ENCODE data around the gene IDS. TPM values are rescaled to one million over a fixed set of nuclear protein-coding genes. Genes with fewer than 3 reads are reported as not detected.
A peak's percentile ranks its signal among the peaks of the same experiment; 100 is the strongest.
"Not testable (repeated sequence)": the region's sequence is repeated elsewhere in the genome, so short reads cannot be mapped to it uniquely, and the experiment has no call there.

The IDS gene
- total and polyA plus RNA-seq, 2 donors: 10.3 to 33.5 TPM

GRCh38 chrX:149533999-149534398, 28.9 kb upstream of the IDS start:
- H3K27me3 ChIP-seq (ENCODE audit: control insufficient read depth in 2 of 2, insufficient read depth in 1 of 2, low read length in 1 of 2); H3K27ac ChIP-seq (ENCODE audit: low read depth in 1 of 2, low read length in 1 of 2); H3K4me1 ChIP-seq (ENCODE audit: control insufficient read depth in 2 of 2, insufficient read depth in 2 of 2, low read length in 2 of 2); H3K36me3 ChIP-seq (ENCODE audit: control insufficient read depth in 2 of 2, insufficient read depth in 2 of 2, low read length in 1 of 2); DNase-seq (ENCODE audit: low read depth in 6 of 9, low spot score in 9 of 9); H3K9me3 ChIP-seq (ENCODE audit: control insufficient read depth in 2 of 2, insufficient read depth in 1 of 2, low read length in 1 of 2); H3K4me3 ChIP-seq (ENCODE audit: low read length in 2 of 2): not testable (repeated sequence)
- WGBS: over 99% methylated on average over 9 of the region's 11 CpGs

DNA sequence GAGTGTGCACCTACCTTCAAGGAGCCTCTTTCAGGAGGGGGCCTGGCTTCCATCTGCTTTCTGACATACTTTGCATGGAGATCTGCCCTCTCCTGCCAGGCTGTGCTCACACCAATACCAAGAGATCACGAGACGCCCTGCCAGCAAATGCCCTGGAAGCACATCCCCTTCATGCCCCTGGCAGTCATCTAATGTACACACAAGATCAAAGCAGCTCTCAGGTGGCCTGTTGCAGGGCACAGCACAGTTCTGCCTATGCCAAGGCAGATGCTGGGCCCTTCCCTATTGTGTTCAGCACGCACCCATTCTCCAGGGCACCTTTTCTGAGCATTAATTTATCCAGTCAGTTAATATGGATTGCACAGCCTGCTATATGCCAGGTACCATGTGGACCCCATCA, 27.8 kb upstream of the IDS start:
- no CpG with 5 or more reads among the region's 3 CpGs for WGBS
- H3K27me3 ChIP-seq (ENCODE audit: control insufficient read depth in 2 of 2, insufficient read depth in 1 of 2, low read length in 1 of 2); H3K27ac ChIP-seq (ENCODE audit: low read depth in 1 of 2, low read length in 1 of 2); H3K4me1 ChIP-seq (ENCODE audit: control insufficient read depth in 2 of 2, insufficient read depth in 2 of 2, low read length in 2 of 2); H3K4me3 ChIP-seq (ENCODE audit: low read length in 2 of 2); H3K36me3 ChIP-seq (ENCODE audit: control insufficient read depth in 2 of 2, insufficient read depth in 2 of 2, low read length in 1 of 2); DNase-seq (ENCODE audit: low read depth in 6 of 9, low spot score in 9 of 9); H3K9me3 ChIP-seq (ENCODE audit: control insufficient read depth in 2 of 2, insufficient read depth in 1 of 2, low read length in 1 of 2): not testable (repeated sequence)

DNA sequence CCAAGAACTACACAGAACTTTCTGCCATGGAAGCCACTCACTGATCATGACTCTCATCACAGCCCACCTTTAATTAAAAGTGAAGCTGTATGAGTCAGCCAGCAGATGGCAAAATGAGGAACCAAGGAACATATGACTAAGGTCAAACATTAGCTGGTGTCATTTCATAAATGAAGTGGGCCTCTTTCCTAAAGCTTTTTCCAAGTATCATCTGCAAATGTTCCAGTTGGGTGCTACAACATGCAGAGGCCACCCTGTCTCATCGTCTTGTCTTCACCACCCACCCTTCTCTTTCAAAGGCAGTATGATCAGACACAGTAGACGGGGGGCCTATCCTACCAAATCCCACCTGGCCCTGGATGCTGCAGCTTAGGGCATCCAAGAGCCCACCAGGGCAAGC, 26.5 kb upstream of the IDS start:
- H3K4me1 ChIP-seq (ENCODE audit: control insufficient read depth in 2 of 2, insufficient read depth in 2 of 2, low read length in 2 of 2): no peaks in the 10 kb centered on the region
- no peaks in the 10 kb centered on the region for H3K9me3 ChIP-seq (ENCODE audit: control insufficient read depth in 2 of 2, insufficient read depth in 1 of 2, low read length in 1 of 2)
- H3K27ac ChIP-seq (ENCODE audit: low read depth in 1 of 2, low read length in 1 of 2): no peak overlapping the region
- peaks cover 6 to 7% of the 10 kb centered on the region in 2 donors for H3K36me3 ChIP-seq (ENCODE audit: control insufficient read depth in 2 of 2, insufficient read depth in 2 of 2, low read length in 1 of 2)
- no peak for DNase-seq (ENCODE audit: low read depth in 6 of 9, low spot score in 9 of 9)
- WGBS: 81% methylated on average over 2 of the region's 2 CpGs
- no peaks in the 10 kb centered on the region for H3K27me3 ChIP-seq (ENCODE audit: control insufficient read depth in 2 of 2, insufficient read depth in 1 of 2, low read length in 1 of 2)
- H3K4me3 ChIP-seq (ENCODE audit: low read length in 2 of 2): no peak overlapping the region

DNA sequence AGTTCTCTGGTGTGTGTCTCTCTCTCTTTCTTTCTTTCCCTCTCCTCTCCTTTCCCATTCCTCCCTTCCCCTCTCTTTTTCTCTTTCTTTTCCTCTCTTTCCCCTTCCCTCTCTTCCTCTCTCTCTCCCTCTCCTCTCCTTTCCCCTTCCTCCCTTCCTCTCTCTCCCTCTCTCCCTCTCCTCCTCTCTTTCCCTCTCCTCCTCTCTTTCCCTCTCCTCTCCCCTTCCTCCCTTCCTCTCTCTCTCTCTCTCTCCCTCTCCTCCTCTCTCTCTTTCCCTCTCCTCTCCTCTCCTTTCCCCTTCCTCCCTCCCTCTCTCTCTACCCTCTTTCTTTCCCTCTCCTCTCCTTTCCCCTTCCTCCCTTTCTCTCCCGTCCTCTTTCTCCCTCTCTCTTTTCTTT, 23.3 kb upstream of the IDS start:
- Histone ChIP-seq H3K4me3 (ENCODE audit: low read length in 2 of 2) (no peak overlapping the region), H3K4me1 (ENCODE audit: control insufficient read depth in 2 of 2, insufficient read depth in 2 of 2, low read length in 2 of 2) (peaks cover 0 to 10% of the 10 kb centered on the region in 2 donors), H3K36me3 (ENCODE audit: control insufficient read depth in 2 of 2, insufficient read depth in 2 of 2, low read length in 1 of 2) (peaks cover 0 to 4% of the 10 kb centered on the region in 2 donors), H3K27me3 (ENCODE audit: control insufficient read depth in 2 of 2, insufficient read depth in 1 of 2, low read length in 1 of 2) (no peaks in the 10 kb centered on the region), H3K9me3 (ENCODE audit: control insufficient read depth in 2 of 2, insufficient read depth in 1 of 2, low read length in 1 of 2) (no peaks in the 10 kb centered on the region), H3K27ac (ENCODE audit: low read depth in 1 of 2, low read length in 1 of 2) (no peak overlapping the region)
- DNase-seq (ENCODE audit: low read depth in 6 of 9, low spot score in 9 of 9): no peak
- WGBS: 94% methylated on average over 1 of the region's 1 CpG

DNA sequence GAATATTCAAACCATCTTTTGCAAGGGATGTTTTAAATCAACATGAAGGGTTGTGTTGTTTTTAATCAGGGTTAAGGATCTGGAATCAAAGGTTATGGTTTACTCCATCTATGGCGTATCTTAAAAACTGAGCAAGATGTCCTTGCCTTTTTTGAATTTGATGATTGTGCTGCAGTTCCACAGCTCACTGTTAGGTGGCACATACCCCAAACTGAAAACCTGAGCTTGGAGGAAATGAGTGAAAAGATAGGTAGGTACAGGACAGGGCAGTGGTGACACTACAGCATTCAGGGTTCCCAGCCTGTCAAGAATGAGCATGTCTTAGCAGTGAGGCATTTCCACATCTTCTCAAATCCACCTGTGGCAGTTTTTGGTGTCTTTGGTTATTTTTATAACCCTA, 22.6 kb upstream of the IDS start:
- Histone ChIP-seq H3K36me3 (ENCODE audit: control insufficient read depth in 2 of 2, insufficient read depth in 2 of 2, low read length in 1 of 2) (peaks cover 0 to 4% of the 10 kb centered on the region in 2 donors), H3K27me3 (ENCODE audit: control insufficient read depth in 2 of 2, insufficient read depth in 1 of 2, low read length in 1 of 2) (no peaks in the 10 kb centered on the region), H3K4me3 (ENCODE audit: low read length in 2 of 2) (no peak overlapping the region), H3K4me1 (ENCODE audit: control insufficient read depth in 2 of 2, insufficient read depth in 2 of 2, low read length in 2 of 2) (peaks cover 0 to 10% of the 10 kb centered on the region in 2 donors), H3K27ac (ENCODE audit: low read depth in 1 of 2, low read length in 1 of 2) (no peak overlapping the region), H3K9me3 (ENCODE audit: control insufficient read depth in 2 of 2, insufficient read depth in 1 of 2, low read length in 1 of 2) (no peaks in the 10 kb centered on the region)
- DNase-seq (ENCODE audit: low read depth in 6 of 9, low spot score in 9 of 9): peak in 1 of 9 donors; percentile 58
- WGBS: 76% methylated on average over 1 of the region's 1 CpG

DNA sequence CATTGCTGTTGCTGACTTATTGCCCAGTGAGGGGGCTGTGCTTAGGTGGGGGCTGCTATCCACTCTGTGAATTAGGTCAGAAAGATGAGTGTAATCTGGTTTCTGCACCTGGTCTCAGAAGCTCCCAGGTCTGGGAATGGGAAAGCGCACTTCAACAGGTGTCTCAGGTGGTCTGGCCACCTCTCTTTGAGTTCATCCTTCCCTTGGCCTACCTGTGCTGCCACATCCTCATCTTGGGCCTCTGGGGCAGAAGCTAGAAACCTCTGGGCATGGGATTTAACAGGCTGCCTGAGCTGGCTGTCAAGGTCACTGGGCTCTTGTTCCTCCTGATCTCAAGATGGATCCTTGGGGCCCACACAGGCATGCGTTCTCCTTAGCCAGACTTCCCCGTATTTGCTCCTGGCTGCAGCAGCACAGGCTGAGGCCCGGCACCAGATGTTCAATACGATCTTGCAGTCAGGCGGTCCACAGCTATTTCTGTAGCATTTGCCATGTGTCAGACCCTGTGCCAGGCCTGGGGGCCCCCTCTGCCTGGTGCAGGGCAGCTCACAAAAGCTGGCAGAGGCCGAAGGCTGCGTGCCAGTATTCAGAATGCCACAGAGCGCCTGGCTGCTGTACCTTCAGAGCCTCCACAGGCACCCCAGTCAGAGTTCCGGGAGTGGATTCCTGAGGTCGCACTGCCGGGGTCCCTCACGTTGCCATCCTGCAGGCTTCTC, 21.4 kb upstream of the IDS start:
- not testable (repeated sequence) for H3K27me3 ChIP-seq (ENCODE audit: control insufficient read depth in 2 of 2, insufficient read depth in 1 of 2, low read length in 1 of 2); H3K36me3 ChIP-seq (ENCODE audit: control insufficient read depth in 2 of 2, insufficient read depth in 2 of 2, low read length in 1 of 2); H3K27ac ChIP-seq (ENCODE audit: low read depth in 1 of 2, low read length in 1 of 2); H3K4me3 ChIP-seq (ENCODE audit: low read length in 2 of 2); H3K9me3 ChIP-seq (ENCODE audit: control insufficient read depth in 2 of 2, insufficient read depth in 1 of 2, low read length in 1 of 2); DNase-seq (ENCODE audit: low read depth in 6 of 9, low spot score in 9 of 9)
- peaks cover 0 to 10% of the 10 kb centered on the region in 2 donors for H3K4me1 ChIP-seq (ENCODE audit: control insufficient read depth in 2 of 2, insufficient read depth in 2 of 2, low read length in 2 of 2)
- 90% methylated on average over 8 of the region's 13 CpGs for WGBS

DNA sequence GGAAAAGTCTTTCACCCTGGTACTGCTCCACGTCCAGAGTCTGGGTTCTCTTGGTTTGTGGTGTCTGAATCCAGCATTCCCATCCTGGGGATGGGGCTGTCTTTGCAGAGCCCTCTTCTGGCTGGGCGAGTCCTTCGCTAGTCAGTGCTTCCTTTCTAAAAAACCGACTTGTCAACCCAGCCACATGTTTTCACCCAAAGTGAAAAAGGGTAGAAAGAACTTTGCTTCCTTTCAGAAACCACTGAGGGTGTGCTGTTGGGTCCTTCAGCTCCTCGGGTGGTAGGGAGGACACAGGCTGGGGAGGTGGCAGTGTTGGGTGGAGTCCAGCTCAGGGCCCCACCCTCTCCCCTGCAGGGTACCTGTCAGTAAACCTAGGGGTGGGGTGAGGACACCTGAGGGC, 20.8 kb upstream of the IDS start:
- not testable (repeated sequence) for H3K27me3 ChIP-seq (ENCODE audit: control insufficient read depth in 2 of 2, insufficient read depth in 1 of 2, low read length in 1 of 2); H3K4me3 ChIP-seq (ENCODE audit: low read length in 2 of 2); H3K9me3 ChIP-seq (ENCODE audit: control insufficient read depth in 2 of 2, insufficient read depth in 1 of 2, low read length in 1 of 2); H3K36me3 ChIP-seq (ENCODE audit: control insufficient read depth in 2 of 2, insufficient read depth in 2 of 2, low read length in 1 of 2)
- DNase-seq (ENCODE audit: low read depth in 6 of 9, low spot score in 9 of 9): peak in 1 of 9 donors; percentile 37
- peak overlapping the region; percentile 11 to 31 for H3K27ac ChIP-seq (ENCODE audit: low read depth in 1 of 2, low read length in 1 of 2)
- 6% methylated on average over 5 of the region's 5 CpGs for WGBS
- H3K4me1 ChIP-seq (ENCODE audit: control insufficient read depth in 2 of 2, insufficient read depth in 2 of 2, low read length in 2 of 2): peaks cover 0 to 10% of the 10 kb centered on the region in 2 donors

DNA sequence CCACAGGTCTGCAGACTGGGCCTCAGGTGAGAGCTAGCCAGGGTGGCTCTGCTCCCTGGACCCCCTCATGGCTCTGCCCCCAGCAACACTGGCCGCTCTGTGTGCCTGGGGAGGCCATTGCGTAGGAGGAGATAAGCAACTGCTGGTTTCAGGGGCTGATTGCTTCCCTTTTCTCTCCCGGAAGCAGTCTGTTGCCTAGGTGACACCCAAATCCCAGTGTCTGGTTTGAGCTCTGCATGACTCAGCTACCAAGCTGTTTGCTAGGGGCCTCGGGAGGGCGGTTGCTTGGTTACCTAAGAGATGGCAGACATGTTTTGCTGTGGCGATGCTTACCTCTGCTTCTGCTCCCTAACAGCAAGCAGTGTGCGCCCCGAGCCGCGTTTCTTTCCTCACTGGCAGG, 20.3 kb upstream of the IDS start:
- peak in 3 of 9 donors; percentile 24 to 66 (median 35) for DNase-seq (ENCODE audit: low read depth in 6 of 9, low spot score in 9 of 9)
- H3K9me3 ChIP-seq (ENCODE audit: control insufficient read depth in 2 of 2, insufficient read depth in 1 of 2, low read length in 1 of 2); H3K4me3 ChIP-seq (ENCODE audit: low read length in 2 of 2); H3K36me3 ChIP-seq (ENCODE audit: control insufficient read depth in 2 of 2, insufficient read depth in 2 of 2, low read length in 1 of 2); H3K27me3 ChIP-seq (ENCODE audit: control insufficient read depth in 2 of 2, insufficient read depth in 1 of 2, low read length in 1 of 2): not testable (repeated sequence)
- peaks cover 0 to 10% of the 10 kb centered on the region in 2 donors for H3K4me1 ChIP-seq (ENCODE audit: control insufficient read depth in 2 of 2, insufficient read depth in 2 of 2, low read length in 2 of 2)
- WGBS: 5% methylated on average over 4 of the region's 10 CpGs
- H3K27ac ChIP-seq (ENCODE audit: low read depth in 1 of 2, low read length in 1 of 2): peak overlapping the region in 1 of 2 donors; percentile 62

GRCh38 chrX:149522916-149523315, 17.8 kb upstream of the IDS start:
- Histone ChIP-seq H3K27me3 (ENCODE audit: control insufficient read depth in 2 of 2, insufficient read depth in 1 of 2, low read length in 1 of 2) (no peaks in the 10 kb centered on the region), H3K27ac (ENCODE audit: low read depth in 1 of 2, low read length in 1 of 2) (no peak overlapping the region), H3K9me3 (ENCODE audit: control insufficient read depth in 2 of 2, insufficient read depth in 1 of 2, low read length in 1 of 2) (no peaks in the 10 kb centered on the region), H3K4me1 (ENCODE audit: control insufficient read depth in 2 of 2, insufficient read depth in 2 of 2, low read length in 2 of 2) (peaks cover 0 to 10% of the 10 kb centered on the region in 2 donors), H3K4me3 (ENCODE audit: low read length in 2 of 2) (no peak overlapping the region), H3K36me3 (ENCODE audit: control insufficient read depth in 2 of 2, insufficient read depth in 2 of 2, low read length in 1 of 2) (no peaks in the 10 kb centered on the region)
- WGBS: 95% methylated on average over 2 of the region's 2 CpGs
- no peak for DNase-seq (ENCODE audit: low read depth in 6 of 9, low spot score in 9 of 9)

Measured in thymus (tissue), 11 donors.